ENCODE measurements around the gene CPLX3.

Gene CPLX3

DNA sequence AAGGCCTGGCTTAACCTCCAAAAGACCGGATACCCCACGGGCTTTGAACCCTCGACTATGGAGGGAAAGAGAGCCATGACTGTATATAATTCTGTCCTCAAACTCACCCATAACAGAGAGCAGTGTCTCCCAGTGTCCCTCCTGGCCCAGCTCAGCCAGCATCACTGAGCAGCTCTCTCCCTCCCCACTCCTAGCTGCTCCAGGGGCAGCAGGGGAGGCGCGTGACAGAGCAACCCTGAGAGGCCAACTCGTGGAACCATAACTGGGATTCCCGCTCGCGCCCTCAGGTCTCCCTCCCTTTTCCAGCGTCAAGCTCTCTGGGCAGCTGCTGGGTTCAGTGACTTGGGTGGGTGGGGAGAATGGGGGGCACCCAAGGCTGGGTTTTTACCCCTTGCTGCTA is 561 bp upstream of the CPLX3 start:
- H3K27me3 ChIP-seq (ENCODE audit: control insufficient read depth, insufficient read depth, low read length): peaks cover 48% of the 10 kb centered on the region
- no peak overlapping the region for H3K4me3 ChIP-seq (ENCODE audit: low read length)
- H3K9ac ChIP-seq (ENCODE audit: low read length): no peak overlapping the region
- H3K9me3 ChIP-seq (ENCODE audit: control insufficient read depth, low read depth, low read length): no peaks in the 10 kb centered on the region
- peaks cover 8% of the 10 kb centered on the region for H3K4me1 ChIP-seq (ENCODE audit: control insufficient read depth, low read depth, low read length)
- no peak overlapping the region for H3K27ac ChIP-seq (ENCODE audit: low read length)
- H3K36me3 ChIP-seq (ENCODE audit: control insufficient read depth, low read depth, low read length): no peaks in the 10 kb centered on the region

GRCh38 chr15:74826921-74827320 is 494 bp downstream of the CPLX3 start:
- no peaks in the 10 kb centered on the region for H3K4me1 ChIP-seq (ENCODE audit: control insufficient read depth, low read depth, low read length)
- H3K27me3 ChIP-seq (ENCODE audit: control insufficient read depth, insufficient read depth, low read length): peaks cover 48% of the 10 kb centered on the region
- H3K4me3 ChIP-seq (ENCODE audit: low read length): no peak overlapping the region
- H3K27ac ChIP-seq (ENCODE audit: low read length): no peak overlapping the region
- H3K9ac ChIP-seq (ENCODE audit: low read length): no peak overlapping the region
- H3K36me3 ChIP-seq (ENCODE audit: control insufficient read depth, low read depth, low read length): no peaks in the 10 kb centered on the region
- H3K9me3 ChIP-seq (ENCODE audit: control insufficient read depth, low read depth, low read length): no peaks in the 10 kb centered on the region

DNA sequence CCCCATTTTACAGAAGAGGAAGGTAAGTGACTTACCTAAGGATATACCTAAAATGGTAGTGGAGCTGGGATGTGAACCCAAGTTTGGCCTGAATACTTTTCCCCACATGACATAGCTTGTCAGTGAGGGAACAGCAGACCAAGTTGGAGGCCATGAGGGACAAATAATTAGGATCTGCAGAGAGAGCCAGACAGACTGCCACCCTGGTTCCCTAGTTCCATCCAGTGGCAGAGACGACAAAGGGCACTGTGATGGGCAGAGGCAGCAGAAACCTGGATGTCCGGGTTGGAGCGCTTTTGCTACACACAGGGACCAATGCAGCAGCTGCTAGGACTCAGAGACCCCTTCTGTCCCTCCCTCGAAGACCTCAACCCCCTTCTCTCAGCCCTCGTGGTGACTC is 1.2 kb downstream of the CPLX3 start:
- Histone ChIP-seq H3K9me3 (ENCODE audit: control insufficient read depth, low read depth, low read length) (no peaks in the 10 kb centered on the region), H3K27me3 (ENCODE audit: control insufficient read depth, insufficient read depth, low read length) (peaks cover 48% of the 10 kb centered on the region), H3K36me3 (ENCODE audit: control insufficient read depth, low read depth, low read length) (no peaks in the 10 kb centered on the region), H3K4me3 (ENCODE audit: low read length) (no peak overlapping the region), H3K4me1 (ENCODE audit: control insufficient read depth, low read depth, low read length) (no peaks in the 10 kb centered on the region), H3K9ac (ENCODE audit: low read length) (no peak overlapping the region), H3K27ac (ENCODE audit: low read length) (no peak overlapping the region)

- H3K9me3 ChIP-seq (ENCODE audit: control insufficient read depth, low read depth, low read length): no peaks in the 10 kb centered on the region
- no peak overlapping the region for H3K27ac ChIP-seq (ENCODE audit: low read length)
- no peak overlapping the region for H3K4me3 ChIP-seq (ENCODE audit: low read length)
- H3K27me3 ChIP-seq (ENCODE audit: control insufficient read depth, insufficient read depth, low read length): peaks cover 48% of the 10 kb centered on the region
- H3K36me3 ChIP-seq (ENCODE audit: control insufficient read depth, low read depth, low read length): no peaks in the 10 kb centered on the region
- no peaks in the 10 kb centered on the region for H3K4me1 ChIP-seq (ENCODE audit: control insufficient read depth, low read depth, low read length)
- H3K9ac ChIP-seq (ENCODE audit: low read length): no peak overlapping the region
Measured at GRCh38 chr15:74828835-74829234, 2.4 kb downstream of the CPLX3 start.

DNA sequence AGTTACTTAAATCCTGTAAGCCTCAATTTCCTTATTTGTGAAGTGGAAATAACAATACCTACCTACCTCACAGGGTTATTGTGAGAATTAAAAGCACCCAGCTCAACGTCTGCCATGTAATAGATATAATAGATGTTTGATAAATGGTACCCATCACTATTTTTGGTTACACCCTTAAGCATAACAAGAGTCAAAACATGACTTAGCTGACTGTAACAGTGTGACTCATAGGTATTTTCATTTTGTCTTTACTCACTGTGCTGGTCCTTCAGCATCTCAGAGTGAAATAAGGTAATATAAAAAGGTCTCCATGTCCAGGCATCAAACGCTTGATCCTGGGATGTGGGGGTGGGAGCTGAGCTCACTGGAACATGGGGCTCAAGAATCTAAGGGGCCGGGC is 3.1 kb downstream of the CPLX3 start:
- H3K4me1 ChIP-seq (ENCODE audit: control insufficient read depth, low read depth, low read length): no peaks in the 10 kb centered on the region
- no peaks in the 10 kb centered on the region for H3K36me3 ChIP-seq (ENCODE audit: control insufficient read depth, low read depth, low read length)
- H3K27me3 ChIP-seq (ENCODE audit: control insufficient read depth, insufficient read depth, low read length): peaks cover 45% of the 10 kb centered on the region
- no peak overlapping the region for H3K27ac ChIP-seq (ENCODE audit: low read length)
- H3K4me3 ChIP-seq (ENCODE audit: low read length): no peak overlapping the region
- no peak overlapping the region for H3K9ac ChIP-seq (ENCODE audit: low read length)
- no peaks in the 10 kb centered on the region for H3K9me3 ChIP-seq (ENCODE audit: control insufficient read depth, low read depth, low read length)

DNA sequence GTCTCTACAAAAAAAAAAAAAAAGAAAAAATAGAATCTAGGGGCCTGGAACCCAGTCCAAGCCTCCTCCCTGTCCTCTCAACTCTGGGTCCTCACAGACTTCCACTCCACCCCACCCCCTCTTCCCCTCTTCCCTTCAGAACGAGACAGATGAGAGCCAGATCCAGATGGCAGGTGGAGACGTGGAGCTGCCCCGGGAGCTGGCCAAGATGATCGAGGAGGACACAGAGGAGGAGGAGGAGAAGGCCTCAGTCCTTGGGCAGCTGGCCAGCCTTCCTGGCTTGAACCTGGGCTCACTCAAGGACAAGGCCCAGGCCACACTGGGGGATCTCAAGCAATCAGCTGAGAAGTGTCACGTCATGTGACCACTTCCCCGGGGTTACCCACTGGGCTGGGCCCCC is 3.6 kb downstream of the CPLX3 start:
- Histone ChIP-seq H3K27me3 (ENCODE audit: control insufficient read depth, insufficient read depth, low read length) (peaks cover 40% of the 10 kb centered on the region), H3K27ac (ENCODE audit: low read length) (no peak overlapping the region), H3K36me3 (ENCODE audit: control insufficient read depth, low read depth, low read length) (no peaks in the 10 kb centered on the region), H3K4me3 (ENCODE audit: low read length) (no peak overlapping the region), H3K9me3 (ENCODE audit: control insufficient read depth, low read depth, low read length) (no peaks in the 10 kb centered on the region), H3K9ac (ENCODE audit: low read length) (no peak overlapping the region), H3K4me1 (ENCODE audit: control insufficient read depth, low read depth, low read length) (no peaks in the 10 kb centered on the region)

GRCh38 chr15:74830868-74831267 is 4.4 kb downstream of the CPLX3 start:
- Histone ChIP-seq H3K9ac (ENCODE audit: low read length) (no peak overlapping the region), H3K27me3 (ENCODE audit: control insufficient read depth, insufficient read depth, low read length) (peaks cover 31% of the 10 kb centered on the region), H3K27ac (ENCODE audit: low read length) (no peak overlapping the region), H3K4me1 (ENCODE audit: control insufficient read depth, low read depth, low read length) (no peaks in the 10 kb centered on the region), H3K9me3 (ENCODE audit: control insufficient read depth, low read depth, low read length) (no peaks in the 10 kb centered on the region), H3K4me3 (ENCODE audit: low read length) (no peak overlapping the region), H3K36me3 (ENCODE audit: control insufficient read depth, low read depth, low read length) (no peaks in the 10 kb centered on the region)

- Histone ChIP-seq H3K4me1 (ENCODE audit: control insufficient read depth, low read depth, low read length) (no peaks in the 10 kb centered on the region), H3K27ac (ENCODE audit: low read length) (no peak overlapping the region), H3K36me3 (ENCODE audit: control insufficient read depth, low read depth, low read length) (no peaks in the 10 kb centered on the region), H3K4me3 (ENCODE audit: low read length) (no peak overlapping the region), H3K9me3 (ENCODE audit: control insufficient read depth, low read depth, low read length) (no peaks in the 10 kb centered on the region), H3K27me3 (ENCODE audit: control insufficient read depth, insufficient read depth, low read length) (peaks cover 22% of the 10 kb centered on the region), H3K9ac (ENCODE audit: low read length) (no peak overlapping the region)
Measured at GRCh38 chr15:74831813-74832495, 5.5 kb downstream of the CPLX3 start.

DNA sequence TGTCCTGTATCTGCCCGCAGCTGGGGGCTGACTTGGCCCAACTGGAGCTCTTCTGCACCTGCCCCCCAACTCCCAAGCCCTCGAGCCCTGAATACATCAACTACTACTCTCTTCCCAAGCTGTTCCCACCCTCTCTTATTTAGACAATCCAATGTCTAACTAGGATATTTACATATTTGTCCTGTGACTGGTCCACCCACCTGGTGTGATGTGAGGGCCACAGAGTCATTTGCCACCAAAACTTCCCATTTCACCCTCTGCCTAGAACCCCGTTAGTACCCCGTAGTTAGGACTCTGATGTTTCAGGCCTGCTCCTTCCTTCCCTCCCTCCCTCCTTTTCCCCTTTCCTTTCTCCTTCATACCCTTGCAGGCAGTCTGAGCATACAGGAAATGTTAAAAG is 6.4 kb downstream of the CPLX3 start:
- Histone ChIP-seq H3K4me1 (ENCODE audit: control insufficient read depth, low read depth, low read length) (no peaks in the 10 kb centered on the region), H3K36me3 (ENCODE audit: control insufficient read depth, low read depth, low read length) (no peaks in the 10 kb centered on the region), H3K4me3 (ENCODE audit: low read length) (no peak overlapping the region), H3K9me3 (ENCODE audit: control insufficient read depth, low read depth, low read length) (no peaks in the 10 kb centered on the region), H3K27me3 (ENCODE audit: control insufficient read depth, insufficient read depth, low read length) (peaks cover 14% of the 10 kb centered on the region), H3K9ac (ENCODE audit: low read length) (no peak overlapping the region), H3K27ac (ENCODE audit: low read length) (no peak overlapping the region)

- no peak overlapping the region for H3K4me3 ChIP-seq (ENCODE audit: low read length)
- no peaks in the 10 kb centered on the region for H3K4me1 ChIP-seq (ENCODE audit: control insufficient read depth, low read depth, low read length)
- no peak overlapping the region for H3K9ac ChIP-seq (ENCODE audit: low read length)
- no peaks in the 10 kb centered on the region for H3K9me3 ChIP-seq (ENCODE audit: control insufficient read depth, low read depth, low read length)
- peaks cover 6% of the 10 kb centered on the region for H3K27me3 ChIP-seq (ENCODE audit: control insufficient read depth, insufficient read depth, low read length)
- H3K27ac ChIP-seq (ENCODE audit: low read length): no peak overlapping the region
- H3K36me3 ChIP-seq (ENCODE audit: control insufficient read depth, low read depth, low read length): peaks cover 2% of the 10 kb centered on the region
Measured at GRCh38 chr15:74833376-74834107, 7.1 kb downstream of the CPLX3 start.

DNA sequence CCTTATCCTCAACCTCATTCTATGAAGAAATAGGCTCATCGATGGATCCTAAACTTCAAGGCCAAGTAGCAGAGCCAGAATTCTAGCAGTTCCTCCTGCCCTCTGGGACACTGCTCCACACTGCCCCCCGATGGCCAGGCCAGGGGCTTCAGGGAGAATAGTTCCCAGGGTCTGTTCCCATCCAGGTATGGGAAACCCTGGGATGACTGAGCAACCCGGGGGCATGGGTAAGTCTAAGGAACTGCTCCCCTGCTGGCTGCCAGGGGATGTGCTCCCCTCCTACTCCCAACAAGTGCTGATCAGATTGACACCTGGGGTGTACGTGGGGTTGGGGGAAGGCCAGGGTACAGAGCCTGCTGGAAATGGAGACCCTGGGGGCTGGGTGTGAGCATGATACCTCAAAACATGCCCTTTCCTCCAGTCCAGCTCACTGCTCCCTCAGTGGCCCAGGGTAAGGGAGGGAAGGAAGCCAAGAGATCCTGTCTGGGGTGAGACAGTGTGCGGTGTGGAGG is 8.9 kb downstream of the CPLX3 start:
- Histone ChIP-seq H3K27ac (ENCODE audit: low read length) (no peak overlapping the region), H3K36me3 (ENCODE audit: control insufficient read depth, low read depth, low read length) (peaks cover 3% of the 10 kb centered on the region), H3K9ac (ENCODE audit: low read length) (no peak overlapping the region), H3K4me3 (ENCODE audit: low read length) (no peak overlapping the region), H3K27me3 (ENCODE audit: control insufficient read depth, insufficient read depth, low read length) (no peaks in the 10 kb centered on the region), H3K9me3 (ENCODE audit: control insufficient read depth, low read depth, low read length) (no peaks in the 10 kb centered on the region), H3K4me1 (ENCODE audit: control insufficient read depth, low read depth, low read length) (no peaks in the 10 kb centered on the region)

- Histone ChIP-seq H3K9ac (ENCODE audit: low read length) (no peak overlapping the region), H3K4me1 (ENCODE audit: control insufficient read depth, low read depth, low read length) (peaks cover 3% of the 10 kb centered on the region), H3K4me3 (ENCODE audit: low read length) (no peak overlapping the region), H3K27ac (ENCODE audit: low read length) (no peak overlapping the region), H3K27me3 (ENCODE audit: control insufficient read depth, insufficient read depth, low read length) (no peaks in the 10 kb centered on the region), H3K36me3 (ENCODE audit: control insufficient read depth, low read depth, low read length) (peaks cover 3% of the 10 kb centered on the region), H3K9me3 (ENCODE audit: control insufficient read depth, low read depth, low read length) (no peaks in the 10 kb centered on the region)
Measured at GRCh38 chr15:74836846-74837245, 10.4 kb downstream of the CPLX3 start.
